Colonic mucosa (tissue), 4 donors: ENCODE results near the gene ALDH1A2. TPM values are rescaled to one million over a fixed set of nuclear protein-coding genes. Genes with fewer than 3 reads are reported as not detected.
"Not testable (repeated sequence)": the region's sequence is repeated elsewhere in the genome, so short reads cannot be mapped to it uniquely, and the experiment has no call there.

ENCODE experiments used
- DNase-seq: peaks from one replicate; pipeline ENCODE4 v3.0.0-alpha.2; 2020
- H3K27ac ChIP-seq: fragments of 200-600 bp; one replicate; pipeline ENCODE4 v1.8.0; 2021
- H3K27me3 ChIP-seq: fragments of 200-600 bp; one replicate; pipeline ENCODE4 v1.8.0; 2021
- H3K36me3 ChIP-seq: fragments of 200-600 bp; one replicate; pipeline ENCODE4 v1.8.0; 2021
- H3K4me1 ChIP-seq: fragments of 200-600 bp; one replicate; pipeline ENCODE4 v1.8.0; 2021; ENCODE audit warnings: mild to moderate bottlenecking
- H3K4me3 ChIP-seq: fragments of 200-600 bp; one replicate; pipeline ENCODE4 v1.8.0; 2021
- H3K9ac ChIP-seq, 2 donors: one replicate each; pipeline ENCODE4 v1.7.0; 2013; ENCODE audit warnings: control low read depth in 2 of 2, low read depth in 2 of 2, low read length in 2 of 2
- H3K9me3 ChIP-seq: fragments of 200-600 bp; one replicate; pipeline ENCODE4 v1.8.0; 2021
- CTCF ChIP-seq: fragments of 200-600 bp; IDR thresholded peaks from one replicate; pipeline ENCODE4 v1.8.0; 2022; ENCODE audit warnings: antibody characterized with exemption, mild to moderate bottlenecking
- intact Hi-C: fragments of 100-400 bp; cut with DNase I; formaldehyde crosslinking; loops from one replicate; pipeline ENCODE4 v1.14.1; 2022
- total RNA-seq, 2 donors: library from RNA; stranded (reverse); fragmentation: NEBNext Ultra II Directional in 1 of 2; extraction: Animal tissue kit (Norgen Biotek cat#: 25700) in 1 of 2; gene quantifications; one replicate each; pipeline ENCODE4 v1.2.1, GENCODE V29; 2021
- donor health status: healthy.
- donor health status: DM: no; HTN: no; CAD: no.
- donor health status: DM: no; HTN: no; CAD: no.

ALDH1A2 gene
- total RNA-seq, 2 donors from 2014 or later = 1.9 to 2.5 TPM

DNA sequence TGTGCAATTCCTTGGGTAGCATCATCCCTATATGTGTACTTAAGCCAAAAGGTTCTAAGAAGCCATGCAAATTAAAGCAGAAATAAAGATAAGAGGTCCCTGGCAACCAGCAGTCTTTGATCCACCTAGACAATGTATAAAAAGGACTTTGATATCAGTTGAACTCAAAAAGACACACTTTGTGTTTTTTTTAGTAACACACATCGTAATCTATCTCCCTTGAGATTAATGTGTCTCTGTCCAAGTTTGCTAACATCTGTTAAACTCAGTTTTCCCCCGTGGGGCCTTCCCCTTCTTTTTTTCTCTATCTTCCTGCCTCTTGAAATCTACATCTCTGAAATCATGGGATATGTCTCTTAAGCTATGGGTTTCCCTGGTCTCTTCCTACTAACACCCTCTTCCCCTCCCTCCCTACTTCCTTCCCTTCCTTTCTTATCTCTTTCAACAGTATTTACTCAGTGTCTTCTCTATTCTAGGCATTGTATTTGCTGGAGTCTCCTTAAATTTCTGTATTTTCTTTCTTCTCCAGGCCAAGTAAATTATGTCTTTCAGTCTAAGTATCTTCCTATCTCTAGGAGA is 27.7 kb downstream of the ALDH1A2 start:
- DNase-seq = no peak
- Histone ChIP-seq H3K4me3 (no peak overlapping the region), H3K27me3 (no peaks in the 10 kb centered on the region), H3K36me3 (no peaks in the 10 kb centered on the region), H3K4me1 (peaks cover 21% of the 10 kb centered on the region), H3K9ac (no peak overlapping the region), H3K27ac (peak overlapping the region; percentile 55), H3K9me3 (no peaks in the 10 kb centered on the region)
- TF ChIP-seq CTCF = no peak
- intact Hi-C loops = no loop called here

GRCh38 chr15:58036579-58036978 is 28.9 kb downstream of the ALDH1A2 start:
- intact Hi-C loops = no loop called here
- Histone ChIP-seq H3K9me3 (no peaks in the 10 kb centered on the region), H3K4me1 (peaks cover 21% of the 10 kb centered on the region), H3K36me3 (no peaks in the 10 kb centered on the region), H3K27me3 (no peaks in the 10 kb centered on the region), H3K9ac (no peak overlapping the region), H3K27ac (no peak overlapping the region), H3K4me3 (no peak overlapping the region)
- TF ChIP-seq CTCF = no peak
- no peak for DNase-seq

GRCh38 chr15:58028392-58028791 is 37.1 kb downstream of the ALDH1A2 start:
- H3K4me3 ChIP-seq, H3K36me3 ChIP-seq, H3K27ac ChIP-seq, H3K4me1 ChIP-seq, DNase-seq, H3K9ac ChIP-seq, H3K27me3 ChIP-seq, H3K9me3 ChIP-seq, intact Hi-C loops: not testable (repeated sequence)

DNA sequence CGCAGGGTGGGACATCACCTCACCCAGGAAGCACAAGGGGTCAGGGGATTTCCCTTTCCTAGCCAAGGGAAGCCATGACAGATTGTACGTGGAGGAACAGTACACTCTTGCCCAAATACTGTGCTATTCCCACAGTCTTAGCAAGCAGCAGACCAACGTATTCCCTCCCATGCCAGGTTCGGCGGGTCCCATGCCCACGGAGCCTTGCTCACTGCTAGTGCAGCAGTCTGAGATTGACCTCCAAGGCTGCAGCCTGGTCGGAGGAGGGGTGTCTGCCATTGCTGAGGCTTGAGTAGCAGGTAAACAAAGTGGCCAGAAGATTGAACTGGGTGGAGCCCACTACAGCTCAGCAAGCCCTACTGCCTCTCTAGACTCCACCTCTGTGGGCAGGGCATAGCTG is 39.0 kb downstream of the ALDH1A2 start:
- Histone ChIP-seq H3K4me1 (no peaks in the 10 kb centered on the region), H3K27ac (no peak overlapping the region), H3K4me3 (no peak overlapping the region), H3K9ac (no peak overlapping the region), H3K9me3 (no peaks in the 10 kb centered on the region), H3K27me3 (no peaks in the 10 kb centered on the region), H3K36me3 (no peaks in the 10 kb centered on the region)
- no peak for DNase-seq
- TF ChIP-seq CTCF = no peak
- intact Hi-C loops = no loop called here

DNA sequence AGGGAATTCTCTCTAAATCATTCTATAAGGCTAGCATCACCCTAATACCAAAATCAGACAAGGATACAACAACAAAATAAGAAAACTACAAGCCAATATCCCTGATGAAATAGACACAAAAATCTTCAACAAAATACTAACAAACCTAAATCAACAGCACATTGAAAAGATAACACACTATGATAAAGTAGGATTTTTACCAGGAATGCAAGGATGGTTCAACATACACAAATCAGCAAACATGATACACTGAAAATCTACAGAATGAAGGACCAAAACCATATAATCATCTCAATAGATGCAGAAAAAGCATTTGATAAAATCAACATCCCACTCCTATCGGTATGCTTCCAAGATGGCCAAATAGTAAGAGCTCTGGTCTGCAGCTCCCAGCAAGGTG is 39.5 kb downstream of the ALDH1A2 start:
- Histone ChIP-seq H3K4me3 (no peak overlapping the region), H3K4me1 (no peaks in the 10 kb centered on the region)
- intact Hi-C loops = no loop called here

More for the DNA sequence above, 39.5 kb downstream of the ALDH1A2 start:
- no peak for TF ChIP-seq CTCF
- Histone ChIP-seq H3K27me3 (no peaks in the 10 kb centered on the region), H3K9ac (no peak overlapping the region), H3K36me3 (no peaks in the 10 kb centered on the region), H3K9me3 (no peaks in the 10 kb centered on the region), H3K27ac (no peak overlapping the region)
- no peak for DNase-seq
